Measurements from ENCODE around the gene LRP8. TPM values are rescaled to one million over a fixed set of nuclear protein-coding genes. Genes with fewer than 3 reads are reported as not detected.

LRP8 gene
- total RNA-seq, 1 donor from 2014 or later, result 4.4 TPM

GRCh38 chr1:53249706-53250105 lies 78.2 kb downstream of the LRP8 start:
- Mint-ChIP-seq H3K27ac (ENCODE audit: unreplicated experiment) (no peak overlapping the region), H3K9me3 (ENCODE audit: unreplicated experiment) (no peaks in the 10 kb centered on the region), H3K4me1 (ENCODE audit: unreplicated experiment) (no peaks in the 10 kb centered on the region), H3K36me3 (ENCODE audit: unreplicated experiment) (peaks cover 2% of the 10 kb centered on the region), H3K4me3 (ENCODE audit: unreplicated experiment) (no peak overlapping the region), H3K27me3 (ENCODE audit: unreplicated experiment) (no peaks in the 10 kb centered on the region)
- no peak for DNase-seq (ENCODE audit: extremely low spot score, unreplicated experiment)
- TF ChIP-seq CTCF (IDR thresholded peaks at IDR 0.05), result no peak

GRCh38 chr1:53246261-53247134 lies 81.4 kb downstream of the LRP8 start:
- DNase-seq (ENCODE audit: extremely low spot score, unreplicated experiment), result no peak
- Mint-ChIP-seq H3K36me3 (ENCODE audit: unreplicated experiment) (no peaks in the 10 kb centered on the region), H3K9me3 (ENCODE audit: unreplicated experiment) (no peaks in the 10 kb centered on the region), H3K4me1 (ENCODE audit: unreplicated experiment) (no peaks in the 10 kb centered on the region), H3K27ac (ENCODE audit: unreplicated experiment) (no peak overlapping the region), H3K27me3 (ENCODE audit: unreplicated experiment) (no peaks in the 10 kb centered on the region), H3K4me3 (ENCODE audit: unreplicated experiment) (no peak overlapping the region)
- no peak for TF ChIP-seq CTCF (IDR thresholded peaks at IDR 0.05)

GRCh38 chr1:53244141-53244540 lies 83.7 kb downstream of the LRP8 start:
- Mint-ChIP-seq H3K36me3 (ENCODE audit: unreplicated experiment) (no peaks in the 10 kb centered on the region), H3K27ac (ENCODE audit: unreplicated experiment) (no peak overlapping the region), H3K27me3 (ENCODE audit: unreplicated experiment) (no peaks in the 10 kb centered on the region), H3K9me3 (ENCODE audit: unreplicated experiment) (no peaks in the 10 kb centered on the region), H3K4me1 (ENCODE audit: unreplicated experiment) (peaks cover 2% of the 10 kb centered on the region), H3K4me3 (ENCODE audit: unreplicated experiment) (no peak overlapping the region)
- no peak for TF ChIP-seq CTCF (IDR thresholded peaks at IDR 0.05)
- no peak for DNase-seq (ENCODE audit: extremely low spot score, unreplicated experiment)

- DNase-seq (ENCODE audit: extremely low spot score, unreplicated experiment), result no peak
- Mint-ChIP-seq H3K36me3 (ENCODE audit: unreplicated experiment) (no peaks in the 10 kb centered on the region), H3K9me3 (ENCODE audit: unreplicated experiment) (no peaks in the 10 kb centered on the region), H3K4me3 (ENCODE audit: unreplicated experiment) (no peak overlapping the region), H3K4me1 (ENCODE audit: unreplicated experiment) (peaks cover 16% of the 10 kb centered on the region), H3K27me3 (ENCODE audit: unreplicated experiment) (no peaks in the 10 kb centered on the region), H3K27ac (ENCODE audit: unreplicated experiment) (no peak overlapping the region)
- TF ChIP-seq CTCF (IDR thresholded peaks at IDR 0.05), result no peak
Measured at GRCh38 chr1:53242381-53242780, 85.5 kb downstream of the LRP8 start.

GRCh38 chr1:53241828-53242227 lies 86.0 kb downstream of the LRP8 start:
- DNase-seq (ENCODE audit: extremely low spot score, unreplicated experiment), result no peak
- peaks cover 20% of the 10 kb centered on the region for H3K4me1 Mint-ChIP-seq (ENCODE audit: unreplicated experiment)
- no peak for TF ChIP-seq CTCF (IDR thresholded peaks at IDR 0.05)
- H3K4me3 Mint-ChIP-seq (ENCODE audit: unreplicated experiment), result no peak overlapping the region
- H3K9me3 Mint-ChIP-seq (ENCODE audit: unreplicated experiment), result no peaks in the 10 kb centered on the region
- no peak overlapping the region for H3K27ac Mint-ChIP-seq (ENCODE audit: unreplicated experiment)
- no peaks in the 10 kb centered on the region for H3K27me3 Mint-ChIP-seq (ENCODE audit: unreplicated experiment)
- no peaks in the 10 kb centered on the region for H3K36me3 Mint-ChIP-seq (ENCODE audit: unreplicated experiment)

Data from osteocyte (in vitro differentiated cells).